ENCODE data around the gene MAF.

Gene MAF

GRCh38 chr16:79589601-79590102, 10.9 kb downstream of the MAF start:
- no peak for DNase-seq (ENCODE audit: low read depth)

DNA sequence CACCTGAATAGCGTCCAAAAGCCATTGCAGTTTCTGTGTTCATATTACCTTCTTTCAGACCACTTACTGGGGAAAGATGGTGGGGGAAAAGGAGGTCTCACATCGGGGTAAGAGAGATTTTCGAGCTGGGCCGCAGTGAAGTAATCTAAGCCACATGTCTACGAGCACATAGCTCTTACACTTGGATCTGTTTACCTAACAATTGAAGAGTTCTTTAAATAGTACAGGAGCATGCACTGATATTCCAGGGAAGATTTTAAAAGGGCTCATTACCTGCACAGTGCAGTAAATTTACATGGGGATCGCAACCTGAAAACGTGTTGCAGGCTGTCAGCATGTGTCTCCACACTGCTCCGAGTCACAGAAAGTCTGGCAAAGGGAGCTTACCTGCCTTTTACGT, 12.6 kb downstream of the MAF start:
- no peak for DNase-seq (ENCODE audit: low read depth)

GRCh38 chr16:79587296-79587695, 13.2 kb downstream of the MAF start:
- DNase-seq (ENCODE audit: low read depth): no peak

- no peak for DNase-seq (ENCODE audit: low read depth)
Measured at GRCh38 chr16:79582789-79583188, 17.7 kb downstream of the MAF start.

DNA sequence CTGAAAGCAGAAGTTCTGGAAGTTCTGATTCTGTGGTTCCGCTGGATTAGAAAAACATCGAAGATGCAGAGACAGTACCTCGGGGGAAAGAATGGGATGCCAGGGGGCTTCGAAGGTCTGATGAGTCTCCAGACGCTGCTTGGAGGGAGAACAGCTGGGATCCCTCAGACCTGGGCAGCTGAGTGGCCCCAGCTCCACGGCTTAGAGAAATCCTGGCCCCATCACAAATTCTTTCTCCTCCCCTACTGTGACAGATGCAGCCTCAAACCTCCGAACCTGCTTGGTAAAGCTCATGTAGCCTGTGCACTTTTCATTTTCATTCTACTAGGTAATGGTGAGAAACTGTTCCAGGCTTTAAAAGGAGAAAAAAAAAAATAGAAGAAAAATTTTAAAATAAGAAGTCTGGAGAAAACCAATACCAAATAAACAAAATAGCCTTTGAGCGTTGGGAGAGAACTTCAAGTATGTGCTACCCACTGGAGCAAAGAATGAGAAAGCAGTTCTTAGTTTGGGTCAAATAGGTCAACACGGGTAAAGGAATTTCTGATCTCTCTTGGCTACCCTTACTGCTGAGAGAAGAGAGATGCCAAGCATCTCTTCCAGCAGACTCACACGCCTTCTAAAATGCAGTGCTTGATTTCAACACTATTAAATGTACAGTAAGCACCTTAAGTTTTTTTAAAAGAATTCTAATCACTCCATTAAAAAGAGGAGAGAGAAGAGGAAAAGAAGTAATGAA, 19.9 kb downstream of the MAF start:
- DNase-seq (ENCODE audit: low read depth): no peak

DNA sequence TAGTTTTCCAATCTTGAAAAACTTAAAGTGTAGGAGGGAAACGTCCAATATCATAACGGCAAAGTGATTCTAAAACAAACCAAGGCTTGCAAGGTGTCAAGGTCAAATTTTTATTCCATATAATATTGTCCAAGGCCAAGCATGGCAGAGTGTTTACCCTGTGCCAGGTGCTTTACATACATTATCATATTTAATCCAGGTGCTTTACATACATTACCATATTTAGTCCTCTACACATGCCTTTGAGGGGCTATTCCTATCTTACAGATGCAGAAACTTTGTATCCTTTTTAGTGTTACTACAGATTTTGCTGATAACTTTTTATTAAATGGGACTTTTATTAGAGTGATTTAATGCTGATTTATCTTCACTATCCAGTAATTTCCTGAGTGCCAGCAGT, 23.9 kb downstream of the MAF start:
- DNase-seq (ENCODE audit: low read depth): no peak

DNA sequence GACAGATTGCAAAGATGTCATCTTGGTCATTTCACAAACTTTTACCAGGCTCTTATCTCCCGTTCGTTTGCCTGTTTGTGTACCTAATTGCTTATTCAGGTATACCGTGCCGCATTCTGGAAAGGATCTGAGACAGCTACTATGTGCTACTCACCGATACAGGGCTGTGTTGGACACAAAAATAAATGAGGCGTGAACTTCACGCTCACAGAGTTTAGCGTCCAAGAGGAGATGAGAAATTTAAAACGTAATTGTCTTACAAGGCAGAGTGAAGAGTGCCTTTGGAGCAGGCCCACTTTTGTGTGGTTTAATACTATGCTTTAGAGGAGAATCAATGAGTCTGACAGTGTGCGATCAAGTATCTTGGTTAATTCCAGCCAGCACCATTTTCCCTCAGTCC, 26.7 kb downstream of the MAF start:
- no peak for DNase-seq (ENCODE audit: low read depth)

GRCh38 chr16:79573071-79573470, 27.5 kb downstream of the MAF start:
- DNase-seq (ENCODE audit: low read depth): no peak

DNA sequence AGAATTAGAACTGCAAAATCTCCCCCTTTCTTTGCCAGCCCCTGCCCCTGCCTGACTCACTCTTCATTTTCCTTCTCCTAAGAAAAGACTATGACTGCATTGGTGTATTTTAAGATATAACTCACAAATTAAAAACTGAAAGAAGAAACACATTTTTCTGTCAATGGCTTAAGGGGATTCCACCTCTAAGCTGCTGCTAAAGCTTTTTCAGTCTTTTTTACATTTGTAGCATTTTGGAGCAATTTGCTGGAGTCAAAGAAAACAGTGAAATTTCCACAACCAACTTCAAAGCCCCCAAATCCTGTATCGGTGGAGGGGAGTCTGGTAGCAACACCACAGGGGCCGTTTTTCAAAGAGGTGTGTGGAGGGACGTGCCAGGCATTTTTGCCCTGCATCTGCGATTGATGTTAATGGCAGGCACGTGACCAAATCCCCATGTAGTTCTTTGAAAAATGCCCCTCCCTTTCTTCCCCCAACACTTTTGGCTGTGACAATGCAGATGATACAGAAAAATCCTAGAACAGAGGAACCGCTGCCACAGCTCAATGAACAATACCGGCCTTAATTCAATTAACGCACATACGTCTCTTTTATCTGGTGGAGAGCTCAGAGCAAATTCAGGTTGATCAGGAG, 28.5 kb downstream of the MAF start:
- no peak for DNase-seq (ENCODE audit: low read depth)

- no peak for DNase-seq (ENCODE audit: low read depth)
Measured at GRCh38 chr16:79571065-79571902, 29.3 kb downstream of the MAF start.

- DNase-seq (ENCODE audit: low read depth): no peak
Measured at GRCh38 chr16:79564671-79565107, 35.8 kb downstream of the MAF start.

DNA sequence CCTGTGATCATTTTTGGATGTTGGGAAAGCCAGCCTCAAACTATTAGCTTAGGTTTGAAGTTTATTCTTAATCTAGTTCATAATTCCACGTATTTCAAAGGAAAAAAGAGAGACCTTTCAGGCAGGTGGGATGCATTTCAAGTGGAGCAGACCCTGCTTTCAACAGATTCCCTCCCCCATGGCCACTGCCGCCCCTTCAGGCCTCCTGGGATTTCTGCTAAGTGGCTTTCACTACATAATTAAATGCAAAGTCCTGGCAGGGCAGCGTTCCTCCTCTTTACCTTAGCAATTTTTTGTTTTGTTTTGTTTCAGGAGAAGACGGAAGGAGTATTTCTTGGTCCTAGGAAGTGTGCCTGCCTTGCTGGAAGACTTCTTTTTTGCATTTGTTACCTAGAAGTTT, 36.6 kb downstream of the MAF start:
- DNase-seq (ENCODE audit: low read depth): no peak

DNA sequence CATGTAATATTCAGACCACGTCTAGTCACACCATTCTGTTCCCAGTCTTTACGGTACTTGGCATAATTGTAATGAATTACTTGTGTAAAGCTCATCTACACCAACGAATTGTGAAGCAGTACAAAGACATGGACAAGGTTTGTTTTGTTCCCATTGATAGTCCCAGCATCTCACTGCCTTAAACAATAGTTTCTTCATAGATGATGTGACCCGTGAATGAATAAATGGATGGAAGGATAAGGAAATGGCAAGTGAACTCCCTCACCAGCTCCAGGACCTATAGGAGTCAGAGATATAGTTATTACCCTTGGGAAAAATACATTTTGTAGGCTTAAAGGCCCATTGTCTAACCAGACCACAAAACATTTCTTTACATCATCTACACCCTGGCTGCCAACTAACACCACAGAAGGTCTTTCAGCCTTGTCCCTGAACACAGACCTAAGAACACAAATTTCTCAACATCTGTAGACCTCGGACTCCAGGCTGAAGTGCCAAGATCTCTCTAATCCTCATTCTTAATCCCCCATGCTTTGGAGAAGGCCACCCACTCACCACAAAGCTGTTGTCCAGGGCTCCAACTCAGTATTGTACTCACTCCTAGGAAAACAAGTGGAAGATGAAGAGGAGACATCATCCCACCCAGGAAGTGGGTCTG, 38.2 kb downstream of the MAF start:
- DNase-seq (ENCODE audit: low read depth): no peak

GRCh38 chr16:79561729-79562128, 38.8 kb downstream of the MAF start:
- DNase-seq (ENCODE audit: low read depth): no peak

GRCh38 chr16:79560923-79561322, 39.6 kb downstream of the MAF start:
- no peak for DNase-seq (ENCODE audit: low read depth)

DNA sequence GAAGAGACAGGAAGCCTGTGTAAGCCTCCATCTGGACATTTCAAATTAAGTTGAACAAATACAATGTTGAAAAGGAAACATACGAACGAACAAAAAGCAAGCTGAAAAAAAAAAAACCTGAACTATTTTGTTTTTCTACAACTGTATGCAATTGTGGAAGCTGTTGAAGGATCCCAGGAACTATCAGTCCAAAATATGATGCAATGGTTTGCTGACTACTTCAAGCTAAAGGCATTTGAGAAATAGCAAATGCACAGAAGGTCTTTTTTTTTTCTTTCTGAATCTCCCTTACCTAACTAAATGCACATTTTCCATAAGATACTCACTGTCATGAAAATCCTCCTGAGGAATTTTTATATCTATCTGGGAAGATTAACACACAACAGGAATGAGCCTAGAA, 40.2 kb downstream of the MAF start:
- DNase-seq (ENCODE audit: low read depth): no peak

DNA sequence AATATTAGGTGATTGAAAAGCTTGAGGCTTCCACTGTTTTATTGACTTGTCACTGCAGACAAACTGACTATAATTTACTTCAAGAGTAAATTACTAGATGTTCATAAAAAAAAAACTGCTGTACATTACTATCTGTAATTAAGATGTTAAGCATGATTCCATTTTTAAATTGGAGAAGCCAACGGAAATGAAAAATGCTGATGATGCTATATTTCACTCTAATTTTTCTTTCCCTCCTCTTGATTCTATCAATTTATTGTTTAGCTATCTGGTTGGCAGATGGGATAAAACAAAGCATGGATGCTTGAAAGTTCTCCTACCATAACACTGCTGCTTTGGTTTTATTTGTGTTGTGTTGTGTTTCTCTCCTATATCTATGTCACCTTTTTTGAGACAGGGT, 41.0 kb downstream of the MAF start:
- DNase-seq (ENCODE audit: low read depth): no peak

GRCh38 chr16:79557421-79557820, 43.1 kb downstream of the MAF start:
- no peak for DNase-seq (ENCODE audit: low read depth)

GRCh38 chr16:79554912-79555311, 45.6 kb downstream of the MAF start:
- no peak for DNase-seq (ENCODE audit: low read depth)

DNA sequence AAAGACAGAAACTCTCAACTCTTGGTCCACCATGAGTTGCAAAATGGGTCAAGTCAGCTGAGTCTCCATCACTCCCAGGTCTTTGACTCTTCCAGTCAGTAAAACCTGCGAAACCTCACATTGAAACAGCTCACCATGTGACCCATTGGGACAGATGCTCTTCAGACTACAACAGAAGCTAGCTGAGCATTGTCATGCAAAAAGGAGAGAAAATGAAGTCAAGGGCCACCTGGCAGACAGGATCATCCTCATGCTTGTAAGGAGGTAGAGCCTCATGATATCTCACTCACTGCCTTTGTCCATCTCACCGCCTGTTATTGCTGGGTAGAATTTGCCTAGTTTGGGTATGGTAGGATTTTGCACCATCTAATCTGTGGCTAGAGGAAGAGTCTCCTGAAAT, 50.2 kb downstream of the MAF start:
- no peak for DNase-seq (ENCODE audit: low read depth)

GRCh38 chr16:79547085-79547484, 53.5 kb downstream of the MAF start:
- no peak for DNase-seq (ENCODE audit: low read depth)
